NOMO-1 treated with DMSO at 0.1 percent for 48 hours (cell line): Measurements from ENCODE around the gene TSBP1.
"Not testable (repeated sequence)": the region's sequence is repeated elsewhere in the genome, so short reads cannot be mapped to it uniquely, and the experiment has no call there.

ENCODE experiments used
- DNase-seq: peaks from one replicate; lab custom pipeline; 2025; ENCODE audit not compliant: unreplicated experiment; lab: John Stamatoyannopoulos, UW

The TSBP1 gene

DNA sequence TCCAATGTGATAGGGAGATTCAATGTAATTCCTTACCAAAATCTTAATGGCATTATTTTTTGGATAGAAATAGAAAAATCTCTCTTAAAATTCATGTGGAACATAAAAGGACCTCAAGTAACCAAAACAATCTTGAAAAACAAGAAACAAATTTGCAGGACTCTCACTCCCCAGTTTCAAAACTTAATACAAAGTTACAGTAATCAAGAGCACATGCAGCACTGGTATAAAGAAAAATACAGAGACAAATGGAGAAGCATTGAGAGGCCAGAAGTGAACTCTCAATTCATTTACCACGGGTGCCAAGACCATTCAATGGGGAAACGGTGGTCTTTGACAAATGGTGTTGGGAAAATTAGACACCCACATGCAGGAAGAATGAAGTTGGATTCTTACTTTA lies 7.8 kb upstream of the TSBP1 start:
- no peak for DNase-seq

DNA sequence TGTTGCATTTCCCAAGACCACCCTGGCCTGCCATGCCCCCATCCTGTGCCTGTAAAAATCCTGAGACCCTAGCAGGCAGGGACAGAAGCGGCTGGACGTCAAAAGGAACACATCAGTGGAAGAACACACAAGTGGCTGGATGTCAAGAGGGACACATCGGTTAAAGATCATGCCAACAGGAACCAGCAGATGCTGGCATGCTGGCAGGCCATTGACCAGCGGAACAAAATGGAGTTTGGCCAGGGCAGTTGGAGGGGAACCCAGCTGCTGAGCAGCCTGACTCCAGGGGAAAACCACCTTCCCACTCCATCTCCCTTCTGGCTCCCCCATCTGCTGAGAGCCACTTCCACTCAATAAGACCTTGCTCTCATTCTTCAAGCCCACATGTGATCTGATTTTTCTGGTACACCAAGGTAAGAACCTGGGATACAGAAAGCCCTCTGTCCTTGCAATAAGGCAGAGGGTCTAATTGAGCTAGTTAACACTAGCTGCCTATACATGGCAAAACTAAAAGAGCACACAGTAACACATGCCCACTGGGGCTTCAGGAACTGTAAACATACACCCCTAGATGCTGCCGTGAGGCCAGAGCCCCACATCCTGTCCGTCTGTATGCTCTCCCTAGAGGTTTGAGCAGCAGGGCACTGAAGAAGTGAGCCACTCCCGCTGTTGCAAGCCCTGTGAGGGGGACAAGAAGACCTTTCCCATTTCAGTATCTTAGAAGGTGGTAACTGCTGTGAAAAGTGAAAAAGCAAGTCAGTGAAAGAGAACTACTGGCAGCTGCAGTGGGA lies 4.2 kb upstream of the TSBP1 start:
- no peak for DNase-seq

DNA sequence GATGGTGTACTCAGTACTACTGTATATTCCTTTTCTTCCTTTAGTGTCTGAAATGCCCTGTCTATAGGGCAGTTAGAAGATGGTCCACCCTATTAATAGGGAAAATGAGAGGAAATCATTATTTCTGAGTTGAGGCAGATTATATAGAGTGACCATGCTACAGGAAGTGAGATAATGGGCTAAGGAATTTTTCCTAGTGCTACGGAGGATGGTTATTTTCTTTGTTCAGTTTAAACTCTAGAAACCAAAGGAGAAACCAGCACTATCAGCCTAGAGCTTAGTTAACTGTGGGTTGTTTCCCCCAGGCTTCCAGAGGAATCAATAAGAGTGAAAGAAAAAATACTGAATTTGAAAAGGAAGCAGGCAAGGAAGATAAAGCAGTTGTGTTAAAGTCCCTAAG lies 474 bp downstream of the TSBP1 start:
- DNase-seq: no peak

DNA sequence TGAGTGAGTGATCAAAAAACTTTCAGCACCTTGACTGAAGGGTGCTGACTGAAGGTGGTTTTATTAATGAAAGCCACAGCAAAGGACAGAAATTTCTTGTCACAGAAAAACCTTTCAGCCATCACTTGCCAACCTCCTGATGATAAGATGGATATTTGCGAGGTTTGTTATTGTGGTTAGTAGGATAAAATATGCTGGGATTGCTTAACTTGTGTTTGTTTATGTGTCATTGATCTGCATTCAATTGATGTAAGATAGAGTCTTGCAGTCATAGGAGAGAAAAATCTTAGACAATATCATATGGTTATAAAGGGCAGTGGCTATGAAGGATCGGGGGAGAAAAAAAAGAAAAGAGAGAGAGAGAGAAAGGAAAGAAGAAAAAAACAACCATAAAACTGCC lies 1.2 kb downstream of the TSBP1 start:
- DNase-seq: no peak

DNA sequence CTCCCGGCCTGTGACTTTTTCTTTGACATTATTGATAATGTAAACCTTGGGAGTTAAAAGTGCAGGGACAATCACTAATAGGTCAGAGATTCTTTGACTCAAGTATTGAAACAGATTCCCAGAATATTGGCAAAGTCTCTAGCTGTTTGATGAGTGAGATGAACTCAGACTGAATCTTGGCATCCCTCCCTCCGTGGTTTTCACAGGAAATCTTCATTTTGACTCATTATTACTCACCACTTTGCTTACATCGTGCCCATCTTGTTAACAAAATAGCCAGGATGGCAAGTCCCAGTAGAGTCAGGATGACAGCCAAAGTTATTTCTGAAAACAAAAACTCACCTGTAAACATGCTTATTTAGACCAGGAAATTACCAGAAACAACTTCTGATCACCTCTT lies 2.0 kb downstream of the TSBP1 start:
- no peak for DNase-seq

DNA sequence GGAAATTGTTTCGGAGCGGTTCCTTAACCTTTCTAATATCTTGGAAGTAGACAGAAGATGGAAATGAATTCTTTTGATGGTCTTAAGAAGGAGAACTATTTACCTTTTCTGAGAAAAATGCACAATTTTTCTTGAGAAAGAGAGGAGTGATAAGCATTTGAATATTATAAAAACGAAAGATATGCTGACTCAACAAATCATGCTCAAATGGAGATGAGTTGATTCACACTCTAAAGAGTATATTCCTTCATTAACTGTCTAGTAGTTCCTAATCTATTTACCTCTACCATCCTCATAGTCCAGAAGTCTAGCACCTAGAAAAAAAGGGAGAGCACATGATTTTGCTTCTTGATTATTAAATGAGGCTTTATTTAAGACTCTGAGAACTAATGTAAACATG lies 4.1 kb downstream of the TSBP1 start:
- DNase-seq: no peak

DNA sequence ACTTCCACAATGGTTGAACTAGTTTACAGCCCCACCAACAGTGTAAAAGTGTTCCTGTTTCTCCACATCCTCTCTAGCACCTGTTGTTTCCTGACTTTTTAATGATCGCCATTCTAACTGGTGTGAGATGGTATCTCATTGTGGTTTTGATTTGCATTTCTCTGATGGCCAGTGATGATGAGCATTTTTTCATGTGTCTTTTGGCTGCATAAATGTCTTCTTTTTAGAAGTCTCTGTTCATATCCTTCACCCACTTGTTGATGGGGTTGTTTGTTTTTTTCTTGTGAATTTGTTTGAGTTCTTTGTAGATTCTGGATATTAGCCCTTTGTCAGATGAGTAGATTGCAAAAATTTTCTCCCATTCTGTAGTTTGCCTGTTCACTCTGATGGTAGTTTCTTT lies 12.5 kb downstream of the TSBP1 start:
- DNase-seq: not testable (repeated sequence)

DNA sequence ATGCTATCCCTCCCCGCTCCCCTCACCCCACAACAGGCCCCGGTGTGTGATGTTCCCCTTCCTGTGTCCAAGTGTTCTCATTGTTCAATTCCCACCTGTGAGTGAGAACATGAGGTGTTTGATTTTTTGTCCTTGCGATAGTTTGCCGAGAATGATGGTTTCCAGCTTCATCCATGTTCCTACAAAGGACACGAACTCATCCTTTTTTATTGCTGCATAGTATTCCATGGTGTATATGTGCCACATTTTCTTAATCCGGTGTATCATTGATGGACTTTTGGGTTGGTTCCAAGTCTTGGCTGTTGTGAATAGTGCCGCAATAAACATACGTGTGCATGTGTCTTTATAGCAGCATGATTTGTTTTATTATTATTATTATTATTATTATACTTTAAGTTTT lies 13.2 kb downstream of the TSBP1 start:
- DNase-seq: not testable (repeated sequence)

DNA sequence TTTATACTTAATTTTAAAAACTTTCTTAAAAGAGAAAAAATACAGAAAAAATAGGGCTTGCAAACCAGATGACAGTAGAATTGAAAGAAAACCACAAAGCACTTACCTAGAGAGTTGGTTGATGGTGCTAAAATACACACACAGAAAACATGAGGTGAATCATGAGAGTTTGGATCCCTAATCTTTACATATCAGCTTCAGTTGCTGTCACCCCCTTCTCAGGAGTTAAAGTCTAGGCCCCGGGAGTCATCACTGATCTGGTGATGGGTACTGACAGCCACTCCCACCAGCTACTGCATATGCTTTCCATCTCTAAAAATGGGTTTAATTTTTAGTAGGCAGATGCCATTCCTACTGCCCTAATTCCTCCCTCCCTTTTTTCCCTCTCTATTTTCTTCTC lies 16.7 kb downstream of the TSBP1 start:
- no peak for DNase-seq

DNA sequence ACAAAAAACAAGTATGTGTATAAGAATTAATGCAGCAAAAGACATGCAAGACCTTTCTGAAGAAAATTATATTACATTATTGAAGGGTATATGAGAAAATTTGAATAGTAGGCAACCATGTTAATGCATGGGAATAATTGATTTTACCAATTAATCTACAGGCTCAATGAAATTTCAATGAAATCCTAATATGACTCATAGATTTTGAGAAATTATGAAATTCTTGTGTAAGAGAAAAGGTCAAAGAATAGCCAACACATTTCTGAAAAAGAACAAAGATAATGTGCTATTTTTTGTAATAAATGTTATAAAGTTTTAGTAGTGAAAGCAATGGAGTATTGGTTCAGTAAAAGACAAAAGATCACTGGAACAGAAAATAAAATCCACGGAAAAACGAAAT lies 18.4 kb downstream of the TSBP1 start:
- no peak for DNase-seq

DNA sequence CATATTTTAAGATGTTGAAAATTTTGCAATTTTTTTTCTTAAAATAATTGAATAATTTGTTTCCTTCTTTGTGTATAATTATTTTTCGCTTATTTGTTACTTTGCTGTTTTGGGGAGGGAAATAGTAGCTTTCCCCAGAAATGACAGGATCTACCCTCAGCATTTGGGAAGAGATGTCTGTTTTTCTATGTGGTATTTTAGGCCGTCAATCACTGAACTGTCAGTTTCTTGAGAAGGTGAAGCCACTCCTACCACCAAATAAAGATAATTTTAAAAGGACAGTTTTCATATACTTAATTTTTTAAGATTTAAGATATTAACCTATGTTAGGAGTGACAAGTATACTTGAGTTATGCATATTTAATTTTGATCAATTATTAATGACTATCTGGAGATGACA lies 31.5 kb downstream of the TSBP1 start:
- no peak for DNase-seq

DNA sequence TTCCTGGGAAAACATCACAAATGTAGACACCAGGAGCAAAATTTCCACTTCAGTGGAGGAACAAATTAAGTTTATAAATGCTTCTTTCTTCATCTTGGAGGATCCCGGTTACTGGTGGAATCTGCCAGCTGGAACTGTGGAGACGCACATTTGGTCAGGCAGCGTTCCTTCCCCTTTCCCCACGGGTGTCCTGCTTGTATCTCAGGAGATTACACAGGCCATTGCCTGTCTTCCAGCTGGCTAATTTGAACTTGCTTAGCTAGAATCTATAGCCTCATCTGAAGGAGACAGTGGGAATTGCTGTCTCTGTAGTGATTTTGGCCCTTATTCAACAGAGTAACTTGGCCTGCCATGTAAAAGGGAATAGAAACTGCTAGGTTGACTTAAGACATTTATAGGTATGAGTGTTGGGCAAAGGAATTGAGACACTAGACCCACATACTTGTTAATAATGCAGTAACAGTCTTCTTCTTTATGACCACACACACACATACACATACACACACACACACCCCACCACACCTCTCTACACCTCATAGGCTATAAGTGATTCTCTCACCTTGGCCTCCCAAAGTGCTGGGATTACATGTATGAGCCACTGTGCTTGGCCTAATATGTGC lies 34.4 kb downstream of the TSBP1 start:
- peak; percentile 42 for DNase-seq

DNA sequence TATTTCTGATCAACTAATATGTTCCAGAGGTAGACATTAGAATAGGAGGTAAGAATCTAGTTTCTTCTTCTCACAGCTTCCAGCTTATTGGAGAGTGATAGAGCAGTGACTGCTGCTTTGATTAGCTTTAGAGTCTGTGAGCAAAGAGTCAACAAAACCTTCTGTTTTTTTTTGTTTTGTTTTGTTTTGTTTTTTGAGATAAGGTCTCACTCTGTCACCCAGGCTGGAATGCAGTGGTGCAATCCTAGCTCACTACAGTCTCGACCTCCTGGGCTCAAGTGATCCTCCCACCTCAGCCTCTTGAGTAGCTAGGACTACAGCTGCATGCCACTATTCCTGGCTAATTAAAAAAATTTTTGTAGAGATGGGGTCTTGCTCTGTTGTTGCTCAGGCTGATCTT lies 39.3 kb downstream of the TSBP1 start:
- no peak for DNase-seq

DNA sequence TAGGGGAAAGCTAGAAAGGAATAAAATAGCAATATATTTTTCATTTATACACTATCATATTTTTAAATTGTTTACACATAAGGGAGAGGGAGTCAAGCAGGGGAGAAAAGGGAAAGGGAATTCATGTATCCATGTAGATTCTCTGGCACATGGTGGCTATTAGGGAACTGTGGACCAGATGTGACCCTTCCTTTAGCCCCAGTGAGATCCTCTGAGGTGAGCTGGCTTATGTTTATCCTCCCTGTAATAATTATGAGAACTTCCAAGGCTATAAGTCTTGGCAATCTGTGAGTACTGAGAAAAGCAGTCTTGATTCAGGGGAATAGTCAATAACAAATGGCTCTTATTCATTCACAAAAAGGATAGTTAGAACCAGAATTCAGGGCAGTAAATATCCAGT lies 42.6 kb downstream of the TSBP1 start:
- no peak for DNase-seq

DNA sequence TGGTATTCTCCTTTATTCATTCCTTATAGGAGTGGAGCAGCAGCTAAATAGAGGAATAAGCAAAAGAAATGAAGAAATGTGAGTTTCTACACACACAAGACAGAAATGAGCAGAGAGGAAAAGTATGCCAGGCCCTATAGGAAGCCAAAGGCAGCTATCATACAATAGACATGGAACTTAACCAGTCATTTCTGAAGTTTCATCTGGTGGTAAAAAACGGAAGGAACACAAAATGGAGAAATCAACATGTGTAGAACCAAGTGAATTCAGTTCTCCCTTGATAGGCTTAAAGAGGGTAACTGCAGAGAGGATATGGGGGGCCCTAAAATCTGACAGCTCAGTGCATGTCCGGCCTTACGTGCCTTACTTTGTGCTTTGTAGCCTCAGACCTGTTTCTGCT lies 44.6 kb downstream of the TSBP1 start:
- DNase-seq: peak; percentile 46

DNA sequence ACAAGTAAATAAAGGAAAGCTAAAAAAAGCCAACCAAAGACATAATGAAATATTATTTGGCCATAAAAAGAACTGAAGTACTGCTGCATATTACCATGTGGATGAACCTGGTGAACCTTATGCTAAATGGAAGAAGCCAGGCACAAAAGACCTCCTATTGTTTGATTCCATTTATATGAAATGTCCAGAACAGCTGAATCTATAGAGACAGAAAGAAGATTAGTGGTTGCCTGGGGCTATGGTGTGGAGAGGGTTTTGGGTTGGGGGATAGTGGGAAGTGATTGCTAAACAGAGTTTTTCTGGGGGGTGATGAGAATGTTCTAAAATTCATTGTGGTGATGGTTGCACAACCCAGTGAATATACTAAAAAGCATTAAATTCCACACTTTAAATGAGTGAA lies 53.2 kb downstream of the TSBP1 start:
- DNase-seq: no peak

DNA sequence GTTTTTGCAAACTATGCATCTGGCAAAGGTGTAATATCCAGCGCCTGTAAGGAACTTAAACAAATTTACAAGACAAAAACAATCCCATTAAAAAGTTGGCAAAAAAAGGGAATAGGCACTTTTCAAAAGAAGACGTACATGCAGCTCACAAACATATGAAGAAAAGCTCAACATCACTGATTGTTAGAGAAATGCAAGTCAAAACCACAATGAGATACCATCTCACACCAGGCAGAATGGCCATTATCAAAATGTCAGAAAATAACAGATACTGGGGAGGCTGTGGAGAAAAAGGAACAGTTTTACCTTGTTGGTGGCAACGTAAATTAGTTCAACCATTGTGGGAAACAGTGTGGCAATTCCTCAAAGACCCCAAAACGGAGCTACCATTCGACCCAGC lies 54.2 kb downstream of the TSBP1 start:
- no peak for DNase-seq

DNA sequence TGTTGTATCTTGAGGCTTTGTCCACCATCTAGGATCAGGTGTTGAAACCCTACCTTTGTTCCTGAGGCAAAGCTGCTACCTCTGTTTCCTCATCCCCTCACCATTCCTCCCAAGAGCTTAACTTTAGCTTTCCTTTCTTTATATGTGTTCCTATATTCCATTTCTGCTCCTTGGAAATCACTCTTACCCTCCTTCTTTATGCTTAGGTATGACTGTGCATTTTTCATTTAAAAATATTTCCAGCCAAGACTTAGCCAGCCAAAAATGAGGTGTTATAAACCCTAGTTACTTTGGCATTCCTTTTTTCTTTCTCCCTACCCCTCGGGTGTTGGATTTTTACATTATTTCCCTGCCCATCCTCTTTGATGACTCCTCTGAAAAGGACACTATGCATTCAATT lies 57.7 kb downstream of the TSBP1 start:
- no peak for DNase-seq

DNA sequence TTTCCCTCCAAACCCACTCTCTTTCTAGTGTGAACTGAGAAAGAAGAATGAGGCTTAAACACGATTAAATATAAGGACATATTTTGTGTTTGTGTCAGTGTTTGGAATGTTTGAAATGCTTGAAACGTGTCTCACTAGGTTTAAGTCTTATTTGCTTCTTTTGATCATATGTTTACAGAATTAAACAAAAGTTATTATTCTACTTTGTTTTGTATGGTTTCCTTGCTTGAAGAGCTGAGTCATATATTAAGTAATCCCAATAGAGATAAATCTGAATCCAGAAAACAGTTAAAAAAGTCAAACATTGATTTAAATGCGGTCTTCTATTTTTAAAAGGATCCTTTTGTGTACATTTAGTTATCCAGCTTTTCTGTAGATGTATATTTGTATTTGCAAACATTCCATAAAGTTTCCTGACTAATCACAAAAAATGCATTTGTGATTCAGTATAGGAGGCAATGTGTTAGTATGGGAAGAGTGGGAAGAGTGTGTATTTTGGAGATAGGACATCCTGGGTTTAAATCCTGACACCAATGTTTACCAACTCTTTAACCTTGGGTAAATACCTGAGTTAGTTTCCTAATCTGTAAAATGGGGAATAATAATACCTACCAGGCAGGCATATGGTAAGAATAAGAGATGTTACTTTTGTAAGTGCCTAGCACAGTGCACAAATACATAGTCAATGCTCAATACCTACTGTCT lies 72.9 kb downstream of the TSBP1 start:
- DNase-seq: no peak

DNA sequence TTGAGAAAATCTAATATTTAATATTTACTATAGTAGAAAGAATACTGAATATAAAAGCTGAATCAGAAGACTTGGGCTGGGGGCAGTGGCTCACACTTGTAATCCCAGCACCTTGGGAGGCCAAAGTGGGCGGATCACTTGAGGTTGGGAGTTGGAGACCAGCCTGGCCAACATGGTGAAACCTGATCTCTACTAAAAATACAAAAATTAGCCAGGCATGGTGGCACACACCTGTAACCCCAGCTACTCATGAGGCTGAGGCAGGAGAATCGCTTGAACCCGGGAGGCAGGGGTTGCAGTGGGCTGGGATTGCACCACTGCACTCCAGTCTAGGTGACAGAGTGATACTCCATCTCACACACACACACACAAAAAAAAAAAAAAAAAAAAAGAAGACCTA lies 76.7 kb downstream of the TSBP1 start:
- not testable (repeated sequence) for DNase-seq

DNA sequence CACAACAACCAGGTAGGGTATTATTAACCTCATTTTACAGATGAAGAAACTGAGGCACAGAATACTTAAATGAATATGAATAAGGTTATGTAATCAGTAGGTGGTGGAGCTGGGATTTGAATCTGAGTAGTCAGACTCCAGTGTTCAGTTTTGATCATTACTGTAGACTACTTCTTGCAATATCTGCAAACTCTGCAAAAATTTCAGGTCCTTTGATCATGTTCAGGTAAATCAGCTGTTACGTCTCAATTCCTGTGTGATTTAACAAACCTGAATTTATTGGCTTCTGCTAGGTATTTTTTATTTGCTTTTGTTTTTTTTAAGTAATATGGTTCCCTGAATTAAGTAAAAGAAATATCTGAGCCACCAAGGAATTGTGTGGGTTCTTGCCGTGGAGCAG lies 77.1 kb downstream of the TSBP1 start:
- no peak for DNase-seq

DNA sequence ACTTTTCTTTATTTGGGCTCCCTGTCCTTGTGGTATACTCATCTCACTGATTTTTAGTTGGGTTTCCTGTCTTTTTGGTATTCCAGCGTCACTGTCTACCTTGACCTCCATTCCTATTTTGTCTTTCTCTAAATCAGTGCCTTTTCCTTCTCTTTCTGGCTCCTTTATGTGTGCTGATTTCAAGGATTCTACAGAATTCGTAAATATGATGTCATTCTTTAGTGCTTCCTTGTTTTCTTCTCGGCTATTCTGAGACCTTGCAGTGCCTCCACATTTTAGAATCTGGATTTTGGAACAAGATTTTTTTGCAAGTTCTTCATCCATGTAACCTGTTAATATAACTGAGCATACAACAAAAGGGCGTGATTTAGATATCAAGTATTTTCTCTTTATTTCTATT lies 78.0 kb downstream of the TSBP1 start:
- DNase-seq: no peak
